CD4-positive, alpha-beta T cell (primary cell): ENCODE results near the gene SYNE1. TPM values are rescaled to one million over a fixed set of nuclear protein-coding genes. Genes with fewer than 3 reads are reported as not detected.

Source experiments
- ATAC-seq: fragments of 200-7000 bp; cut with Tn5 transposase; one replicate; pipeline ENCODE4 v1.10.0; 2022; ENCODE audit warnings: mild to moderate bottlenecking; ENCODE audit not compliant: poor library complexity
- CTCF ChIA-PET: fragments of 350-600 bp; sonication (Branson Sonifier 250); formaldehyde crosslinking; loops from one replicate; lab custom pipeline; 2021; ENCODE audit warnings: antibody characterized with exemption, inconsistent platforms; lab: Charles Lee
- POLR2A ChIA-PET: fragments of 350-600 bp; sonication (Branson Sonifier 250); formaldehyde crosslinking; loops from one replicate; lab custom pipeline; 2021; ENCODE audit warnings: antibody characterized with exemption, inconsistent platforms; lab: Charles Lee
- DNase-seq, 14 experiments: peaks; one replicate each; pipeline ENCODE4 v3.0.0-alpha.2; 2013 to 2020; ENCODE audit warnings: mixed read lengths in 2 of 14
- H3K27ac ChIP-seq, 2 donors: one replicate each; pipeline versions ENCODE4 v1.5.1 to v1.7.0; 2013; ENCODE audit warnings: low read length in 2 of 2, low read depth in 1 of 2, mild to moderate bottlenecking in 1 of 2
- H3K27me3 ChIP-seq, 2 experiments: 1 replicate in 1 of 2; 2 replicates in 1 of 2; pipeline versions ENCODE4 v1.6.1 to v1.7.0; 2013; ENCODE audit warnings: low read length in 2 of 2, control low read depth in 1 of 2, mild to moderate bottlenecking in 1 of 2, moderate library complexity in 1 of 2; ENCODE audit not compliant: insufficient read depth in 2 of 2, control insufficient read depth in 1 of 2
- H3K36me3 ChIP-seq: one replicate; pipeline ENCODE4 v1.6.1; 2013; ENCODE audit warnings: low read length, control low read depth; ENCODE audit not compliant: insufficient read depth
- H3K4me1 ChIP-seq: one replicate; pipeline ENCODE4 v1.6.1; 2013; ENCODE audit warnings: low read length, control low read depth; ENCODE audit not compliant: insufficient read depth
- H3K4me3 ChIP-seq: one replicate; pipeline ENCODE4 v1.5.1; 2013; ENCODE audit warnings: mild to moderate bottlenecking, low read length, moderate library complexity
- H3K9me3 ChIP-seq, 2 experiments: 1 replicate in 1 of 2; 2 replicates in 1 of 2; pipeline versions ENCODE4 v1.6.1 to v1.7.0; 2013; ENCODE audit warnings: low read length in 2 of 2, mild to moderate bottlenecking in 2 of 2, control low read depth in 1 of 2, moderate library complexity in 1 of 2; ENCODE audit not compliant: control insufficient read depth in 1 of 2, insufficient read depth in 1 of 2
- H3K27ac Mint-ChIP-seq: one replicate; pipeline ENCODE4 v1.8.0; 2020; ENCODE audit warnings: mixed read lengths
- H3K27me3 Mint-ChIP-seq: one replicate; pipeline ENCODE4 v1.8.0; 2021; ENCODE audit warnings: mixed read lengths
- H3K36me3 Mint-ChIP-seq: one replicate; pipeline ENCODE4 v1.8.0; 2021; ENCODE audit warnings: low read depth, mixed read lengths
- H3K4me1 Mint-ChIP-seq: one replicate; pipeline ENCODE4 v1.8.0; 2021; ENCODE audit warnings: low read depth, mixed read lengths
- H3K4me3 Mint-ChIP-seq: one replicate; pipeline ENCODE4 v1.8.0; 2020; ENCODE audit warnings: mild to moderate bottlenecking, mixed read lengths
- H3K9me3 Mint-ChIP-seq: one replicate; pipeline ENCODE4 v1.8.0; 2020; ENCODE audit warnings: mixed read lengths
- CTCF ChIP-seq: fragments of 200-600 bp; IDR thresholded peaks from one replicate; pipeline ENCODE4 v1.8.0; 2022; ENCODE audit warnings: antibody characterized with exemption, mild to moderate bottlenecking
- intact Hi-C, 2 experiments: fragments of 100-400 bp; cut with DNase I in 1 of 2; cut with micrococcal nuclease in 1 of 2; formaldehyde crosslinking; loops; one replicate each; pipeline versions ENCODE4 v1.15.1 to v1.9.0; 2023 to 2025; cut with DNase I, micrococcal nuclease
- total RNA-seq, 174 experiments: library from RNA in 2 of 174; stranded (reverse) in 2 of 174; gene quantifications; one replicate each; pipeline ENCODE4 v1.2.3 and lab custom pipeline; 2021 to 2026

Gene SYNE1
- total RNA-seq, 2 experiments from 2014 or later = 94.9 to 108 TPM

GRCh38 chr6:152309648-152310047 is 327.5 kb downstream of the SYNE1 start:
- DNase-seq (peak; percentile 46 to 87 (median 72)), ATAC-seq (peak; percentile 98)
- Histone ChIP-seq H3K4me3 (no peak overlapping the region), H3K9me3 (no peaks in the 10 kb centered on the region), H3K27me3 (no peaks in the 10 kb centered on the region), H3K36me3 (no peaks in the 10 kb centered on the region), H3K27ac (no peak overlapping the region), H3K4me1 (peaks cover 16% of the 10 kb centered on the region)
- H3K4me1 Mint-ChIP-seq = peaks cover 36% of the 10 kb centered on the region
- POLR2A ChIA-PET = interaction anchor here (0.7 to 2.3 kb wide), 6 partner anchors 8 to 1895 kb away, joined by 3 to 40 read pairs (median 8); no protein-coding TSS in a partner anchor
- no peak for TF ChIP-seq CTCF
- no peaks in the 10 kb centered on the region for H3K9me3 Mint-ChIP-seq
- H3K4me3 Mint-ChIP-seq = peak overlapping the region; percentile 36
- peak overlapping the region; percentile 35 for H3K27ac Mint-ChIP-seq
- intact Hi-C loops = no loop called here
- CTCF ChIA-PET = interaction anchor here (0.9 to 3.0 kb wide), 4 partner anchors 8 to 29 kb away, joined by 3 to 14 read pairs (median 8); no protein-coding TSS in a partner anchor
- H3K27me3 Mint-ChIP-seq = no peaks in the 10 kb centered on the region
- H3K36me3 Mint-ChIP-seq = no peaks in the 10 kb centered on the region

GRCh38 chr6:152309006-152309405 is 328.2 kb downstream of the SYNE1 start:
- no peaks in the 10 kb centered on the region for H3K27me3 ChIP-seq
- Mint-ChIP-seq H3K4me3 (no peak overlapping the region), H3K36me3 (no peaks in the 10 kb centered on the region), H3K27me3 (no peaks in the 10 kb centered on the region), H3K4me1 (peaks cover 36% of the 10 kb centered on the region), H3K9me3 (no peaks in the 10 kb centered on the region), H3K27ac (peak overlapping the region; percentile 35)
- H3K27ac ChIP-seq = no peak overlapping the region
- intact Hi-C loops = no loop called here
- H3K4me1 ChIP-seq = peaks cover 16% of the 10 kb centered on the region
- H3K36me3 ChIP-seq = no peaks in the 10 kb centered on the region
- POLR2A ChIA-PET = no interaction called here
- no peak for TF ChIP-seq CTCF
- H3K9me3 ChIP-seq = no peaks in the 10 kb centered on the region
- CTCF ChIA-PET = no interaction called here
- H3K4me3 ChIP-seq = no peak overlapping the region
- DNase-seq (no peak), ATAC-seq (no peak)

GRCh38 chr6:152308306-152308705 is 328.9 kb downstream of the SYNE1 start:
- Histone ChIP-seq H3K4me1 (peaks cover 16% of the 10 kb centered on the region), H3K4me3 (no peak overlapping the region), H3K27me3 (no peaks in the 10 kb centered on the region), H3K9me3 (no peaks in the 10 kb centered on the region), H3K36me3 (no peaks in the 10 kb centered on the region), H3K27ac (no peak overlapping the region)
- H3K4me1 Mint-ChIP-seq = peaks cover 36% of the 10 kb centered on the region
- intact Hi-C loops = no loop called here
- H3K27me3 Mint-ChIP-seq = no peaks in the 10 kb centered on the region
- ATAC-seq = no peak
- DNase-seq = no peak
- no peaks in the 10 kb centered on the region for H3K36me3 Mint-ChIP-seq
- no peak overlapping the region for H3K27ac Mint-ChIP-seq
- CTCF ChIA-PET = no interaction called here
- POLR2A ChIA-PET = interaction anchor here (1.0 kb wide), 1 partner anchor 30 kb away, joined by 4 read pairs; no protein-coding TSS in a partner anchor
- no peak overlapping the region for H3K4me3 Mint-ChIP-seq
- H3K9me3 Mint-ChIP-seq = no peaks in the 10 kb centered on the region
- TF ChIP-seq CTCF = no peak
